GM08714 (cell line): Measurements from ENCODE around the gene BAIAP2L2.

Experiments used
- H3K4me3 ChIP-seq: fragments of 200-500 bp; sonication (Bioruptor generic); 2 replicates; pipeline ENCODE4 v1.5.1; 2014; ENCODE audit warnings: mild to moderate bottlenecking, low read length, inconsistent platforms
- ZNF274 ChIP-seq: IDR thresholded peaks from 2 replicates; pipeline ENCODE4 v1.6.1; 2012; ENCODE audit warnings: mild to moderate bottlenecking, low read depth, low read length

Gene BAIAP2L2

GRCh38 chr22:38065539-38065938 is 44.9 kb downstream of the BAIAP2L2 start:
- no peak for TF ChIP-seq ZNF274
- H3K4me3 ChIP-seq = no peak overlapping the region

- TF ChIP-seq ZNF274 = no peak
- no peak overlapping the region for H3K4me3 ChIP-seq
Observed at GRCh38 chr22:38062791-38063190, 47.7 kb downstream of the BAIAP2L2 start.

- no peak for TF ChIP-seq ZNF274
Observed at GRCh38 chr22:38056969-38057891, 53.3 kb downstream of the BAIAP2L2 start, which contains the start of gene PICK1. TSS of gene PICK1 (plus strand) at chr22:38057404. CDS start at chr22:38057810, 406 bp downstream.

GRCh38 chr22:38051900-38052862 is 58.3 kb downstream of the BAIAP2L2 start:
- H3K4me3 ChIP-seq = no peak overlapping the region

More at GRCh38 chr22:38056969-38057891, 53.3 kb downstream of the BAIAP2L2 start, which contains the start of gene PICK1:
- H3K4me3 ChIP-seq = peak within 1 kb of the TSS; percentile 75

DNA sequence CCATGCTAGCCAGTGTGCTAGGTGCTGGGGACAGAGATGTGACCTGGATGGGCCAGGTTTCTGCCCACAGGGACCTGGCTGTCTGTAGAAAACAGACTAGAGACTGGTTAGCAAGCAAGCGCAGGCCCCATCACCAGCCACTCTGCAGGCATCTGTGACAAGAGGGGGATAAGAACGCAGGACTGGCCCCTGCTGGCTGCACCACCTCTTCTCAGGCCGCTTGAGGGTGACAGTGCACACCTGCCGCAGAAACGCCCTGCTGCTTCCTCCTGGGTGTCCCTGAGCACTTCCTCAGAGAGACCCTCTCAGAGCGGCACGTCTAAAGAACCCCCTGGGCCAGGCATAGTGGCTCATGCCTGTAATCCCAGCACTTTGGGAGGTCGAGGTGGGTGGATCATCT is 59.2 kb downstream of the BAIAP2L2 start:
- TF ChIP-seq ZNF274 = no peak

More at GRCh38 chr22:38051900-38052862, 58.3 kb downstream of the BAIAP2L2 start:
- TF ChIP-seq ZNF274 = no peak

DNA sequence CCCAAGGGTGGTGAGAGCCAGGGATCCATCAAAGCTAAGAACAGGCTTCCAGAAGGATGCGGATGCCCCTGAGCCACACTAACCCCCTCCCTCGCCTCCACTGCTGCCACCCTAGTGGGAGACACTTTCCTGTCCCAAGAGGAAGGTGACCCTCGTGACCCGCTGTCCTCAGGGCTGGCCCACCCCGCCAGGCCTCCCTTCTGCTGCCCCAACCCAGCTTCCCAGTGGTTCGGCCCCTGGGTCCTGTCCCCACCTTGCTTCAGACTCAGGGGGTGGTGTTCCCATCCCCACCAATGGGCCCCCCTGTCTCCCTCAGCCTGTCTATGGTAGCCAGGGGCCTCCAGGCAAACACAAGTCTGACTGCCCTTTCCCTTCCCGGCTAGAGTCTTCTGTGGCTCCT is 59.8 kb downstream of the BAIAP2L2 start:
- no peak overlapping the region for H3K4me3 ChIP-seq
- no peak for TF ChIP-seq ZNF274

More for the DNA sequence above, 59.2 kb downstream of the BAIAP2L2 start:
- no peak overlapping the region for H3K4me3 ChIP-seq

DNA sequence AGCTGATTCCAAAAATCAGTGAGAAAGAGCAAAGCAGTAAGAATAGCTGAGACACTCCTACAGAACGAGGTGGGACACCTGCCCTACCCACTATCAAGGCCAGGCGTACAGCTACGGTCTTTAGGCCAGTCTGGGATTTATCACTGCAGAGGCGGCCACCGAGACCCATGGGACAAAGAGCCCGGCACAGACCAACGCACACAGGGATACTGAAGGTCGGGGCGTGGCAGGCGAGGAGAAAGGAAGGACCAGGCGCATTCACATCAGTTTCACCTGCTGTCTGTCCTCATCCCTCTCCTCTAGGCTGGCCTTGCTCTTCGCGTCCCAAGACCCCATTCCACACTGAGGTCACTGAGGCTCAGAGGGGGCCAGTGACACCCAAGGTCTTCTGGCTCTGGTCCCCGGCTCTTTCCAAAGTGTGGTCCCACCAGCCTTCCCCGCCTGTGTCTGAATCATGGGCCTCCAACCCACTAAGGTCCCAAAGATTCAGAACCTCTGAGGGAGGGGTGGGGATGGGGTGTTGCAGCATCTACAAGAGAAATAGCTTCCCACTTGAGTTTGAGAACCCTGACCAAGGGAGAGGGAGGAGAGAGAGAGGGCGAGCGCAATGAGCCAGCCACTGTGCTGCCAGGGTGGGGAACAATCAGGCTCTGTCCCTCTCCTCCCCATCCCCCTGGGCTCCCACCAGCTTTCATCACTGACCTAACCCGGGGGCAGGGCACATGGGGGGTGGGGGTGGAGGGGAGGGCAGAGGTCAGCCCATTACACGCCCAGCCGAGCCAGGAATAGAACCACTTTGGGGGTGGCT is 60.5 kb downstream of the BAIAP2L2 start:
- no peak overlapping the region for H3K4me3 ChIP-seq
- TF ChIP-seq ZNF274 = no peak

- no peak overlapping the region for H3K4me3 ChIP-seq
- TF ChIP-seq ZNF274 = no peak
Observed at GRCh38 chr22:38046070-38046748, 64.3 kb downstream of the BAIAP2L2 start.

DNA sequence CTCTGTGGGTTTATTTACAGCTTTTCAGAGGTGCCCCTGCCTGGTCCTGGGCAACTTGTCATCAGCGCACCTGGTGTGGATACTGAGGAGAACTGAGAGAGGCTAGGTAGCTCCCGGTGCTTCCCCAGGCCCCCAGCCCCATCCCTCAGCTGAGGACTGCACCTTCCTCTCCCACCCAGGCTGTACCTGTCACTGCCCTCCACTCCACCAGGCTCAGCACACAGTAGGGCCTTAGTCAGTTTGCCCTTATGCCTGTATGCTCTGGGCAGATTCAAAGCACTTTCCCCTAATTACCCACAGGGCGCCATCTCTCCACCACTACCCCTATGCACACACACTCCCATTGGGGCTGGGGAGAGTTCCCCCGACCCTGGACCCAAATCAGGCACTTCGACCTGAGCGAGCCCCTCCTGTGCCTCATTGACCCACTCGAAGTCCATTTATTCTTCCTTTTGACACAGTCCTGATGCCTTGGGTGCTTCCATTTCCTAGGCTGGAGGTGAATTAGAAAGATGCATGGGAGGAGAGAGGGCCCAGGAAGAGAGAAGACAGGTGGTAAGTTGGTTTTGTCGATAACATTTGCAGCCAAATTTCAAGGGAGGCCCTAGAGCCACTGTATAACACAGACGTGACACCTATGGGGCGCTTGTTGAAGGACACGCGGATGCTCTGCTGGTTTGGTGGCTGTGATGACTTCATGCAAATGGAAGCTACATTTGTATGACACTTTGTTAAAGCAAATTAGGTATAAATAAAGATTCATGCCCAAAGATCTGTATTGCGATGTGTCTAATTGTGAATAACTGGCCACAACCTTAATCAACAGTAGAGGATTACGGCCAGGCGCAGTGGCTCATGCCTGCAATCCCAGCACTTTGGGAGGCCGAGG is 67.1 kb downstream of the BAIAP2L2 start:
- no peak for TF ChIP-seq ZNF274
- H3K4me3 ChIP-seq = no peak overlapping the region

DNA sequence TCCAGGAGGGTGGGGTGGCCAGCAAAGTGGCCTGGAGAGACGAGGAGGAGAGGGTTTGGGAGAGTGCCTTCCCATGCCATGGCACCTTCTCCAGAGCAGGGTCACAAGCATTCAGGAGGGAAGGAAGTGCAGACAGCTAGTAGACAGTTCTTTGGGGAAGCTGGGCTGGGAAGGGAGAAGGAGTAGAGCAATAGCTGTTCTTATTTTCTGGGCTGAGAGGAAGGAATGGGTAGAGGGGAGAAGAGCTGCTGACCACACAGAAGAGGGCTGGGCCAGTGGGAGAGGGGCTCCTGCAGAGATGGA is 68.0 kb downstream of the BAIAP2L2 start:
- TF ChIP-seq ZNF274 = no peak
- no peak overlapping the region for H3K4me3 ChIP-seq

DNA sequence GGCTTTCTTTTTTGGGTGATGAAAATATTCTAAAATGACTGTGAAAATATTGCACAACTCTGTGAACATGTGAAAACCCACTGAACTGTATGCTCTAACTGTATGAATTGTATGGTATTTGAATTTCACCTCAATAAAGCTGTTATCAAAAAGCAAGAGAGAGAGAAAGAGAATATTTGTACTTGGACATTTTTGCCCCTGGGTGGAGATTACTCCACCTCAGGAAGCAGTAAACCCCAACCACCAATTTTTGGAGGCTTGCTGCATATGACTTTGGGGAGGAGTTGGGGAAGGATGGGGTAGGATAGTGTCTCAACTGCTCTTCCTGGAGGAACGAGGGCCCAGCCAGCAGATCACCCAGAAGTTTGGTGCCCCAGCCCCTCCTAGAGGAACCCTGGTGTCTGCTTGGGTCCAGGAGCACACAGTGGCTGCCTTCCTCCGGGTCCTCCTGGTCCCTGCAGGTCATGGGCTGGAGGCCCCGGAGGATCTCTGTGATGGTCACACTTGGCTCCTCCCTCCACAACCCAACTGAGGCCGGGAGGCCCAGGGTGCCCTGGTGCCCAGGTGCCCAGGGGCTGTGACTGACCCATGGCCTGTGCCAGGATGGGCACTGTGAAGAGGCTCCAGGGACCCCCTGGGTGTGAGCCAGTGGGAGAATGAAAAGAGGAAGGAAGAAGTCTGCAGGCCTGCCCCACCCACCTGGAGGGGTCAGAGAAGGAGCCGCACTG is 68.6 kb downstream of the BAIAP2L2 start:
- TF ChIP-seq ZNF274 = no peak
- no peak overlapping the region for H3K4me3 ChIP-seq

- TF ChIP-seq ZNF274 = no peak
- H3K4me3 ChIP-seq = no peak overlapping the region
Observed at GRCh38 chr22:38040953-38041759, 69.3 kb downstream of the BAIAP2L2 start.
